ENCODE data around the gene ZFP2. TPM values are rescaled to one million over a fixed set of nuclear protein-coding genes. Genes with fewer than 3 reads are reported as not detected.

The ZFP2 gene
- total and polyA plus RNA-seq, 2 experiments from 2014 or later = 0.42 to 0.61 TPM

GRCh38 chr5:178941361-178941760, 45.6 kb downstream of the ZFP2 start:
- H3K4me1 ChIP-seq (ENCODE audit: insufficient read depth) = no peaks in the 10 kb centered on the region; the same call in 1 of the 2 replicates
- Mint-ChIP-seq H3K27ac (no peak overlapping the region), H3K9me3 (peaks cover 99% of the 10 kb centered on the region), H3K27me3 (ENCODE audit: insufficient read depth, low read depth, poor library complexity) (peaks cover 4% of the 10 kb centered on the region), H3K36me3 (ENCODE audit: low read depth) (peaks cover 53% of the 10 kb centered on the region), H3K4me3 (no peak overlapping the region), H3K4me1 (no peaks in the 10 kb centered on the region)
- H3K4me3 ChIP-seq = peak overlapping the region; percentile 88
- no peak overlapping the region for H3K27ac ChIP-seq (ENCODE audit: low read depth)
- 0 out of 2 replicates have a peak, but pooled peaks cover 8% of the 10 kb centered on the region for H3F3A ChIP-seq (replicated peaks; ENCODE audit: low read depth)
- no peaks in the 10 kb centered on the region for H4K20me1 ChIP-seq (replicated peaks; ENCODE audit: insufficient read depth)
- H3K27me3 ChIP-seq (ENCODE audit: insufficient read depth) = no peaks in the 10 kb centered on the region; the same call in 1 of the 2 replicates
- TF ChIP-seq REST (IDR thresholded peaks at IDR 0.05; ENCODE audit: unreplicated experiment) = no peak
- no peak for TF ChIP-seq ETS1 (IDR thresholded peaks at IDR 0.05)
- TF ChIP-seq JUNB (IDR thresholded peaks at IDR 0.05; ENCODE audit: unreplicated experiment) = no peak
- no peak for TF ChIP-seq ZNF114 (CRISPR knock-in tag; IDR thresholded peaks at IDR 0.05)
- no peak for TF ChIP-seq ZNF331 (CRISPR knock-in tag; IDR thresholded peaks at IDR 0.05; ENCODE audit: low read depth)
- no peak for TF ChIP-seq ZNF462 (CRISPR knock-in tag; IDR thresholded peaks at IDR 0.05)
- TF ChIP-seq NANOG (IDR thresholded peaks at IDR 0.05; ENCODE audit: borderline replicate concordance) = no peak
- no peaks in the 10 kb centered on the region; the same call in 1 of the 2 replicates for H3K79me2 ChIP-seq (replicated peaks; ENCODE audit: insufficient read depth)
- peaks cover 5% of the 10 kb centered on the region; the same call in 1 of the 2 replicates for H3K36me3 ChIP-seq (ENCODE audit: insufficient read depth)
- H2AFZ ChIP-seq = peak overlapping the region; percentile 96
- DNase-seq (ENCODE audit: low spot score) = no peak
- ATAC-seq = no peak
- H3K9me2 ChIP-seq (ENCODE audit: insufficient read depth) = peaks cover 9% of the 10 kb centered on the region; the same call in 1 of the 2 replicates
- H3K4me2 ChIP-seq = peak overlapping the region; percentile 93

Measured in GM23338 (cell line).